ENCODE measurements around the gene RPL27. TPM values are rescaled to one million over a fixed set of nuclear protein-coding genes. Genes with fewer than 3 reads are reported as not detected.

RPL27 gene
- polyA plus RNA-seq, 4 donors: 1,737 to 4,151 (median 2,370) TPM

- no peak for FAIRE-seq
- Histone ChIP-seq H3K36me3 (ENCODE audit: control insufficient read depth in 3 of 3, insufficient read depth in 2 of 3, low read depth in 1 of 3, low read length in 3 of 3) (no peaks in the 10 kb centered on the region), H3K4me1 (ENCODE audit: control insufficient read depth in 3 of 3, insufficient read depth in 2 of 3, low read depth in 1 of 3, low read length in 2 of 3) (peaks cover 0 to 8% (median 0%) of the 10 kb centered on the region in 3 donors), H3K27ac (ENCODE audit: low read depth in 1 of 3, low read length in 2 of 3) (no peak overlapping the region), H3K27me3 (ENCODE audit: control insufficient read depth in 3 of 3, insufficient read depth in 3 of 3, low read length in 3 of 3) (peaks cover 0 to 8% (median 0%) of the 10 kb centered on the region in 3 donors), H3K4me3 (ENCODE audit: low read depth in 1 of 3, low read length in 3 of 3) (no peak overlapping the region), H3K9me3 (ENCODE audit: control insufficient read depth in 2 of 2, insufficient read depth in 1 of 2, low read depth in 1 of 2, low read length in 1 of 2) (no peaks in the 10 kb centered on the region)
- DNase-seq: no peak
- 72 to 79% (median 77%) methylated on average over 9 of the region's 9 CpGs for WGBS, 3 donors
Measured at GRCh38 chr17:43027091-43028032, 29.1 kb downstream of the RPL27 start.

GRCh38 chr17:43028221-43028861, 30.1 kb downstream of the RPL27 start:
- H3K9me3 ChIP-seq (ENCODE audit: control insufficient read depth in 2 of 2, insufficient read depth in 1 of 2, low read depth in 1 of 2, low read length in 1 of 2): no peaks in the 10 kb centered on the region
- H3K27me3 ChIP-seq (ENCODE audit: control insufficient read depth in 3 of 3, insufficient read depth in 3 of 3, low read length in 3 of 3): peaks cover 0 to 8% (median 0%) of the 10 kb centered on the region in 3 donors
- no peak overlapping the region for H3K27ac ChIP-seq (ENCODE audit: low read depth in 1 of 3, low read length in 2 of 3)
- DNase-seq (no peak), FAIRE-seq (no peak)
- peaks cover 0 to 6% (median 0%) of the 10 kb centered on the region in 3 donors for H3K4me1 ChIP-seq (ENCODE audit: control insufficient read depth in 3 of 3, insufficient read depth in 2 of 3, low read depth in 1 of 3, low read length in 2 of 3)
- no peak overlapping the region for H3K4me3 ChIP-seq (ENCODE audit: low read depth in 1 of 3, low read length in 3 of 3)
- 72 to 82% (median 76%) methylated on average over 16 to 17 of the region's 17 CpGs for WGBS, 3 donors
- H3K36me3 ChIP-seq (ENCODE audit: control insufficient read depth in 3 of 3, insufficient read depth in 2 of 3, low read depth in 1 of 3, low read length in 3 of 3): no peaks in the 10 kb centered on the region

- H3K36me3 ChIP-seq (ENCODE audit: control insufficient read depth in 3 of 3, insufficient read depth in 2 of 3, low read depth in 1 of 3, low read length in 3 of 3): no peaks in the 10 kb centered on the region
- H3K4me3 ChIP-seq (ENCODE audit: low read depth in 1 of 3, low read length in 3 of 3): no peak overlapping the region
- DNase-seq (no peak), FAIRE-seq (no peak)
- H3K27me3 ChIP-seq (ENCODE audit: control insufficient read depth in 3 of 3, insufficient read depth in 3 of 3, low read length in 3 of 3): peaks cover 0 to 3% (median 0%) of the 10 kb centered on the region in 3 donors
- no peaks in the 10 kb centered on the region for H3K4me1 ChIP-seq (ENCODE audit: control insufficient read depth in 3 of 3, insufficient read depth in 2 of 3, low read depth in 1 of 3, low read length in 2 of 3)
- H3K27ac ChIP-seq (ENCODE audit: low read depth in 1 of 3, low read length in 2 of 3): no peak overlapping the region
- 72 to 75% (median 72%) methylated on average over 6 of the region's 6 CpGs for WGBS, 3 donors
- H3K9me3 ChIP-seq (ENCODE audit: control insufficient read depth in 2 of 2, insufficient read depth in 1 of 2, low read depth in 1 of 2, low read length in 1 of 2): no peaks in the 10 kb centered on the region
Measured at GRCh38 chr17:43030137-43030767, 32.0 kb downstream of the RPL27 start.

- 78 to 89% (median 80%) methylated on average over 3 of the region's 3 CpGs for WGBS, 3 donors
- FAIRE-seq (no peak), DNase-seq (no peak)
- no peak overlapping the region for H3K27ac ChIP-seq (ENCODE audit: low read depth in 1 of 3, low read length in 2 of 3)
- H3K4me3 ChIP-seq (ENCODE audit: low read depth in 1 of 3, low read length in 3 of 3): no peak overlapping the region
- H3K27me3 ChIP-seq (ENCODE audit: control insufficient read depth in 3 of 3, insufficient read depth in 3 of 3, low read length in 3 of 3): no peaks in the 10 kb centered on the region
- H3K9me3 ChIP-seq (ENCODE audit: control insufficient read depth in 2 of 2, insufficient read depth in 1 of 2, low read depth in 1 of 2, low read length in 1 of 2): no peaks in the 10 kb centered on the region
- H3K4me1 ChIP-seq (ENCODE audit: control insufficient read depth in 3 of 3, insufficient read depth in 2 of 3, low read depth in 1 of 3, low read length in 2 of 3): no peaks in the 10 kb centered on the region
- no peaks in the 10 kb centered on the region for H3K36me3 ChIP-seq (ENCODE audit: control insufficient read depth in 3 of 3, insufficient read depth in 2 of 3, low read depth in 1 of 3, low read length in 3 of 3)
Measured at GRCh38 chr17:43031666-43032065, 33.4 kb downstream of the RPL27 start.

GRCh38 chr17:43033948-43034881, 36.0 kb downstream of the RPL27 start:
- Histone ChIP-seq H3K27me3 (ENCODE audit: control insufficient read depth in 3 of 3, insufficient read depth in 3 of 3, low read length in 3 of 3) (no peaks in the 10 kb centered on the region), H3K36me3 (ENCODE audit: control insufficient read depth in 3 of 3, insufficient read depth in 2 of 3, low read depth in 1 of 3, low read length in 3 of 3) (no peaks in the 10 kb centered on the region), H3K9me3 (ENCODE audit: control insufficient read depth in 2 of 2, insufficient read depth in 1 of 2, low read depth in 1 of 2, low read length in 1 of 2) (no peaks in the 10 kb centered on the region), H3K4me1 (ENCODE audit: control insufficient read depth in 3 of 3, insufficient read depth in 2 of 3, low read depth in 1 of 3, low read length in 2 of 3) (peaks cover 0 to 4% (median 0%) of the 10 kb centered on the region in 3 donors), H3K4me3 (ENCODE audit: low read depth in 1 of 3, low read length in 3 of 3) (no peak overlapping the region), H3K27ac (ENCODE audit: low read depth in 1 of 3, low read length in 2 of 3) (peak overlapping the region in 1 of 3 donors; percentile 10)
- FAIRE-seq (no peak), DNase-seq (no peak)
- 53 to 60% (median 56%) methylated on average over 11 to 12 of the region's 12 CpGs for WGBS, 3 donors

- H3K9me3 ChIP-seq (ENCODE audit: control insufficient read depth in 2 of 2, insufficient read depth in 1 of 2, low read depth in 1 of 2, low read length in 1 of 2): no peaks in the 10 kb centered on the region
- 86 to 95% (median 87%) methylated on average over 3 of the region's 3 CpGs for WGBS, 3 donors
- peaks cover 0 to 4% (median 0%) of the 10 kb centered on the region in 3 donors for H3K4me1 ChIP-seq (ENCODE audit: control insufficient read depth in 3 of 3, insufficient read depth in 2 of 3, low read depth in 1 of 3, low read length in 2 of 3)
- H3K4me3 ChIP-seq (ENCODE audit: low read depth in 1 of 3, low read length in 3 of 3): no peak overlapping the region
- no peaks in the 10 kb centered on the region for H3K27me3 ChIP-seq (ENCODE audit: control insufficient read depth in 3 of 3, insufficient read depth in 3 of 3, low read length in 3 of 3)
- no peak overlapping the region for H3K27ac ChIP-seq (ENCODE audit: low read depth in 1 of 3, low read length in 2 of 3)
- H3K36me3 ChIP-seq (ENCODE audit: control insufficient read depth in 3 of 3, insufficient read depth in 2 of 3, low read depth in 1 of 3, low read length in 3 of 3): no peaks in the 10 kb centered on the region
- DNase-seq (no peak), FAIRE-seq (no peak)
Measured at GRCh38 chr17:43034894-43035293, 36.7 kb downstream of the RPL27 start.

GRCh38 chr17:43039646-43040045, 41.4 kb downstream of the RPL27 start:
- DNase-seq (no peak), FAIRE-seq (no peak)
- Histone ChIP-seq H3K4me1 (ENCODE audit: control insufficient read depth in 3 of 3, insufficient read depth in 2 of 3, low read depth in 1 of 3, low read length in 2 of 3) (peaks cover 0 to 12% (median 0%) of the 10 kb centered on the region in 3 donors), H3K4me3 (ENCODE audit: low read depth in 1 of 3, low read length in 3 of 3) (no peak overlapping the region), H3K36me3 (ENCODE audit: control insufficient read depth in 3 of 3, insufficient read depth in 2 of 3, low read depth in 1 of 3, low read length in 3 of 3) (peaks cover 0 to 2% (median 0%) of the 10 kb centered on the region in 3 donors), H3K9me3 (ENCODE audit: control insufficient read depth in 2 of 2, insufficient read depth in 1 of 2, low read depth in 1 of 2, low read length in 1 of 2) (no peaks in the 10 kb centered on the region), H3K27me3 (ENCODE audit: control insufficient read depth in 3 of 3, insufficient read depth in 3 of 3, low read length in 3 of 3) (no peaks in the 10 kb centered on the region), H3K27ac (ENCODE audit: low read depth in 1 of 3, low read length in 2 of 3) (no peak overlapping the region)
- 91 to 97% (median 93%) methylated on average over 2 of the region's 2 CpGs for WGBS, 3 donors

Measured in small intestine (tissue), 7 donors.